ENCODE data around the gene RAN. TPM values are rescaled to one million over a fixed set of nuclear protein-coding genes. Genes with fewer than 3 reads are reported as not detected.

RAN gene
- total and polyA plus RNA-seq, 9 donors, result 80.4 to 419 (median 314) TPM

DNA sequence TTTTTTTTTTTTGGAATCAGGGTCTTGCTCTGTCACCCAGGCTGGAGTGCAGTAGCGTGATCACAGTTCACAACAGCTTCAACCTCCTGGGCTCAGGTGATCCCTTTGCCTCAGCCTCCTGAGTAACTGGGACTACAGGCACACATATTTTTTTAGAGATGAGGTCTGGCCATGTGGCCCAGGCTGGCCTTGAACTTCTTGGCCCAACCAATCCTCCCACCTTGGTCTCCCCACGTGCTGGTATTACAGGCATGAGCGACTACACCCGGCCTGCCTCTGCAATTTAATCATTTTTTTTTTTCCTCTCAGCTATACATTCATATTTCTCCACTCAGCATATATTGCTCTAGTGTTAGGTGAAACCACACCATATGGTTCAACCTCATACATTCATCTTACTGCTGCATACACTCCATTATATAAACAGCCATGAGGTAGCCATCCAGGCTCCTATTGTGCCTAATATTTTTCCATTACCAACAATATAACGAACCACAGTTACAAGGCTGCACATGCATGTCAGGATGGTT lies 39.9 kb upstream of the RAN start:
- H3K27ac ChIP-seq, result no peak overlapping the region
- H3K4me3 ChIP-seq, result no peak overlapping the region
- no peaks in the 10 kb centered on the region for H3K27me3 ChIP-seq
- H3K36me3 ChIP-seq, result no peaks in the 10 kb centered on the region
- peaks cover 18% of the 10 kb centered on the region for H3K4me1 ChIP-seq (ENCODE audit: insufficient read depth)
- intact Hi-C loops (cut with DNase I), result no loop called here
- TF ChIP-seq POLR2A (IDR thresholded peaks at IDR 0.05) (no peak), EP300 (IDR thresholded peaks at IDR 0.05) (no peak)
- TF ChIP-seq, protein P1, sequence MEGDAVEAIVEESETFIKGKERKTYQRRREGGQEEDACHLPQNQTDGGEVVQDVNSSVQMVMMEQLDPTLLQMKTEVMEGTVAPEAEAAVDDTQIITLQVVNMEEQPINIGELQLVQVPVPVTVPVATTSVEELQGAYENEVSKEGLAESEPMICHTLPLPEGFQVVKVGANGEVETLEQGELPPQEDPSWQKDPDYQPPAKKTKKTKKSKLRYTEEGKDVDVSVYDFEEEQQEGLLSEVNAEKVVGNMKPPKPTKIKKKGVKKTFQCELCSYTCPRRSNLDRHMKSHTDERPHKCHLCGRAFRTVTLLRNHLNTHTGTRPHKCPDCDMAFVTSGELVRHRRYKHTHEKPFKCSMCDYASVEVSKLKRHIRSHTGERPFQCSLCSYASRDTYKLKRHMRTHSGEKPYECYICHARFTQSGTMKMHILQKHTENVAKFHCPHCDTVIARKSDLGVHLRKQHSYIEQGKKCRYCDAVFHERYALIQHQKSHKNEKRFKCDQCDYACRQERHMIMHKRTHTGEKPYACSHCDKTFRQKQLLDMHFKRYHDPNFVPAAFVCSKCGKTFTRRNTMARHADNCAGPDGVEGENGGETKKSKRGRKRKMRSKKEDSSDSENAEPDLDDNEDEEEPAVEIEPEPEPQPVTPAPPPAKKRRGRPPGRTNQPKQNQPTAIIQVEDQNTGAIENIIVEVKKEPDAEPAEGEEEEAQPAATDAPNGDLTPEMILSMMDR (IDR thresholded peaks at IDR 0.05), result no peak
- 45 to 55% (median 49%) methylated on average over 5 of the region's 5 CpGs for WGBS, 3 donors
- DNase-seq, result no peak
- no peaks in the 10 kb centered on the region for H3K9me3 ChIP-seq

DNA sequence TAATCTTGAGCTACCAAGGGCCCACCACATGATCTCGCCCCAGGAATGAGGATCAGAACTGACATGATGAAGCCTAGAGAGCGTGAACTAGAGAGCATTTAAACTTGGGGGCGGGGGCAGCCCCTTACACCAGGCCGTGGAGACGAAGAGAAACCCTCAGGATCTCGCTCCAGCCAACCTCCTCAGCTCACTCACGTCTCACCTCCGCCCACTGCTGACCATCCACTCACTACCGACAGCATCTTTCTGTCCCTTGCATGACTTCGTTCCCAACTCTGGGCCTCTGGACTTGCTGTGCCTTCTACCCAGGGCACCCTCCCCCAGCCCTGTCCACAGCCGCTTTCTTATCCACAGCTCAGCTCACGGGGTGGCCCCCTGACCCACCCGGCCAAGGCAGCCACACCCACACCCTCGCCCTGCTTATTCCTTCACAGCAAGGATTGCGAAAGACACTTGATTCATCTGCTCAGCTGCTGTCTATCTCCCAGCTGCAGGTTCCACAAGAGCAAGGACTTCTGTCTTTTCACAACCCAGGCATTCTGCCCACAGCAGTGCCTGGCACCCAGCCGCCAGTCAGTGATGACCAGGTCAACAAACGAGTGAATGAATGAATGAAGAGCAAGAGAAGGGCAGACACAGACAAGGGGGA lies 39.2 kb upstream of the RAN start:
- Histone ChIP-seq H3K9me3 (no peaks in the 10 kb centered on the region), H3K4me3 (no peak overlapping the region), H3K36me3 (no peaks in the 10 kb centered on the region), H3K27ac (no peak overlapping the region), H3K27me3 (no peaks in the 10 kb centered on the region), H3K4me1 (ENCODE audit: insufficient read depth) (peaks cover 18% of the 10 kb centered on the region)
- TF ChIP-seq EP300 (IDR thresholded peaks at IDR 0.05) (no peak), POLR2A (IDR thresholded peaks at IDR 0.05) (no peak)
- TF ChIP-seq, protein P1 (IDR thresholded peaks at IDR 0.05), result no peak
- intact Hi-C loops (cut with DNase I), result no loop called here
- WGBS, 3 donors, result 67 to 71% (median 71%) methylated on average over 17 of the region's 17 CpGs
- DNase-seq, result peak in 3 of 5 donors; percentile 51 to 59 (median 53)

- Histone ChIP-seq H3K9me3 (no peaks in the 10 kb centered on the region), H3K4me1 (ENCODE audit: insufficient read depth) (peaks cover 19% of the 10 kb centered on the region), H3K4me3 (no peak overlapping the region), H3K27me3 (no peaks in the 10 kb centered on the region), H3K27ac (no peak overlapping the region), H3K36me3 (no peaks in the 10 kb centered on the region)
- DNase-seq, result no peak
- TF ChIP-seq POLR2A (IDR thresholded peaks at IDR 0.05), result no peak
- TF ChIP-seq EP300 (IDR thresholded peaks at IDR 0.05), result no peak
- TF ChIP-seq, protein P1 (IDR thresholded peaks at IDR 0.05), result no peak
- 78 to 84% (median 82%) methylated on average over 11 of the region's 11 CpGs for WGBS, 3 donors
- intact Hi-C loops (cut with DNase I), result no loop called here
Observed at GRCh38 chr12:130835011-130835410, 36.9 kb upstream of the RAN start.

- peaks cover 16% of the 10 kb centered on the region for H3K4me1 ChIP-seq (ENCODE audit: insufficient read depth)
- H3K36me3 ChIP-seq, result no peaks in the 10 kb centered on the region
Observed at GRCh38 chr12:130835436-130835835, 36.4 kb upstream of the RAN start.

More at GRCh38 chr12:130835436-130835835, 36.4 kb upstream of the RAN start:
- TF ChIP-seq, protein P1 (IDR thresholded peaks at IDR 0.05), result no peak
- TF ChIP-seq POLR2A (IDR thresholded peaks at IDR 0.05) (no peak), EP300 (IDR thresholded peaks at IDR 0.05) (no peak)
- no peak overlapping the region for H3K27ac ChIP-seq
- 90 to 95% (median 92%) methylated on average over 6 of the region's 6 CpGs for WGBS, 3 donors
- no peaks in the 10 kb centered on the region for H3K27me3 ChIP-seq
- H3K9me3 ChIP-seq, result no peaks in the 10 kb centered on the region
- intact Hi-C loops (cut with DNase I), result no loop called here
- H3K4me3 ChIP-seq, result no peak overlapping the region
- DNase-seq, result no peak
